RPMI7951 (cell line): ENCODE results near the gene TTYH3. TPM values are rescaled to one million over a fixed set of nuclear protein-coding genes. Genes with fewer than 3 reads are reported as not detected.
"Not testable (repeated sequence)": the region's sequence is repeated elsewhere in the genome, so short reads cannot be mapped to it uniquely, and the experiment has no call there.

Experiments
- DNase-seq: peaks from one replicate; pipeline ENCODE4 v3.0.0-alpha.2; 2012; ENCODE audit warnings: low read depth
- total RNA-seq: library from RNA; depleted of rRNA; stranded (reverse); fragments of >200 nt; shearing (Covaris generic); gene quantifications from 2 replicates; pipeline ENCODE4 v1.2.3, GENCODE V29; 2014

Gene TTYH3
- total RNA-seq, 1 experiment from 2014 or later, result 20.5 TPM

GRCh38 chr7:2665359-2665791 is 33.6 kb downstream of the TTYH3 start:
- peak; percentile 42 for DNase-seq

- no peak for DNase-seq
Measured at GRCh38 chr7:2666155-2666554, 34.4 kb downstream of the TTYH3 start.

- peak; percentile 39 for DNase-seq
Measured at GRCh38 chr7:2666588-2667250, 34.9 kb downstream of the TTYH3 start.

- no peak for DNase-seq
Measured at GRCh38 chr7:2667843-2668242, 36.1 kb downstream of the TTYH3 start.

- peak; percentile 79 for DNase-seq
Measured at GRCh38 chr7:2668401-2668800, 36.6 kb downstream of the TTYH3 start.

- no peak for DNase-seq
Measured at GRCh38 chr7:2670171-2670570, 38.4 kb downstream of the TTYH3 start.

- DNase-seq, result peak; percentile 68
Measured at GRCh38 chr7:2670720-2671391, 39.1 kb downstream of the TTYH3 start.

- DNase-seq, result not testable (repeated sequence)
Measured at GRCh38 chr7:2673214-2673613, 41.4 kb downstream of the TTYH3 start.

- DNase-seq, result no peak
Measured at GRCh38 chr7:2673934-2674333, 42.1 kb downstream of the TTYH3 start.

GRCh38 chr7:2675256-2675764 is 43.5 kb downstream of the TTYH3 start:
- no peak for DNase-seq

GRCh38 chr7:2676576-2676975 is 44.8 kb downstream of the TTYH3 start:
- DNase-seq, result not testable (repeated sequence)

- not testable (repeated sequence) for DNase-seq
Measured at GRCh38 chr7:2678454-2678853, 46.7 kb downstream of the TTYH3 start.

- DNase-seq, result not testable (repeated sequence)
Measured at GRCh38 chr7:2679135-2680127, 47.6 kb downstream of the TTYH3 start.

GRCh38 chr7:2680256-2680655 is 48.5 kb downstream of the TTYH3 start:
- no peak for DNase-seq

GRCh38 chr7:2680792-2681490 is 49.2 kb downstream of the TTYH3 start:
- peak; percentile 79 for DNase-seq

- no peak for DNase-seq
Measured at GRCh38 chr7:2681929-2682799, 50.4 kb downstream of the TTYH3 start.

GRCh38 chr7:2684501-2684900 is 52.7 kb downstream of the TTYH3 start:
- DNase-seq, result no peak

GRCh38 chr7:2686101-2686500 is 54.3 kb downstream of the TTYH3 start:
- no peak for DNase-seq

- DNase-seq, result peak; percentile 97
Measured at GRCh38 chr7:2687338-2687869, 55.6 kb downstream of the TTYH3 start.

GRCh38 chr7:2687881-2688318 is 56.1 kb downstream of the TTYH3 start, which contains the start of gene AMZ1:
Gene AMZ1, plus strand, starts transcription at chr7:2688202. Its CDS starts 12,250 bp downstream, at chr7:2700452.
- peak; percentile 72 for DNase-seq
